Endothelial cell (in vitro differentiated cells): ENCODE data around the gene R3HDM4. TPM values are rescaled to one million over a fixed set of nuclear protein-coding genes. Genes with fewer than 3 reads are reported as not detected.

Experiments
- DNase-seq: peaks from one replicate; pipeline ENCODE4 v3.0.0; 2021; ENCODE audit warnings: low spot score
- H3K27ac Mint-ChIP-seq: one replicate; pipeline ENCODE4 v1.8.0; 2021; ENCODE audit warnings: mixed read lengths, inconsistent platforms; ENCODE audit not compliant: unreplicated experiment
- H3K27me3 Mint-ChIP-seq: one replicate; pipeline ENCODE4 v1.8.0; 2021; ENCODE audit warnings: mild to moderate bottlenecking, moderate library complexity, mixed read lengths, inconsistent platforms; ENCODE audit not compliant: unreplicated experiment
- H3K36me3 Mint-ChIP-seq: one replicate; pipeline ENCODE4 v1.8.0; 2021; ENCODE audit warnings: mild to moderate bottlenecking, low read depth, mixed read lengths, inconsistent platforms; ENCODE audit not compliant: unreplicated experiment
- H3K4me1 Mint-ChIP-seq: one replicate; pipeline ENCODE4 v1.8.0; 2021; ENCODE audit warnings: mild to moderate bottlenecking, mixed read lengths, inconsistent platforms; ENCODE audit not compliant: unreplicated experiment
- H3K4me3 Mint-ChIP-seq: one replicate; pipeline ENCODE4 v1.8.0; 2021; ENCODE audit warnings: mild to moderate bottlenecking, mixed read lengths, inconsistent platforms; ENCODE audit not compliant: unreplicated experiment
- H3K9me3 Mint-ChIP-seq: one replicate; pipeline ENCODE4 v1.8.0; 2021; ENCODE audit warnings: mixed read lengths, inconsistent platforms; ENCODE audit not compliant: unreplicated experiment
- CTCF ChIP-seq: fragments of 200-600 bp; sonication (generic); IDR thresholded peaks from one replicate; pipeline ENCODE4 v1.5.0; 2021; ENCODE audit warnings: antibody characterized with exemption; ENCODE audit not compliant: unreplicated experiment
- total RNA-seq: library from RNA; stranded (reverse); fragmentation: NEBNext Ultra II Directional; extraction: Animal tissue kit (Norgen Biotek cat#: 25700); gene quantifications from one replicate; pipeline ENCODE4 v1.2.1, GENCODE V29; 2021; ENCODE audit not compliant: unreplicated experiment

Gene R3HDM4
- total RNA-seq, 1 donor from 2014 or later, result 40.6 TPM

DNA sequence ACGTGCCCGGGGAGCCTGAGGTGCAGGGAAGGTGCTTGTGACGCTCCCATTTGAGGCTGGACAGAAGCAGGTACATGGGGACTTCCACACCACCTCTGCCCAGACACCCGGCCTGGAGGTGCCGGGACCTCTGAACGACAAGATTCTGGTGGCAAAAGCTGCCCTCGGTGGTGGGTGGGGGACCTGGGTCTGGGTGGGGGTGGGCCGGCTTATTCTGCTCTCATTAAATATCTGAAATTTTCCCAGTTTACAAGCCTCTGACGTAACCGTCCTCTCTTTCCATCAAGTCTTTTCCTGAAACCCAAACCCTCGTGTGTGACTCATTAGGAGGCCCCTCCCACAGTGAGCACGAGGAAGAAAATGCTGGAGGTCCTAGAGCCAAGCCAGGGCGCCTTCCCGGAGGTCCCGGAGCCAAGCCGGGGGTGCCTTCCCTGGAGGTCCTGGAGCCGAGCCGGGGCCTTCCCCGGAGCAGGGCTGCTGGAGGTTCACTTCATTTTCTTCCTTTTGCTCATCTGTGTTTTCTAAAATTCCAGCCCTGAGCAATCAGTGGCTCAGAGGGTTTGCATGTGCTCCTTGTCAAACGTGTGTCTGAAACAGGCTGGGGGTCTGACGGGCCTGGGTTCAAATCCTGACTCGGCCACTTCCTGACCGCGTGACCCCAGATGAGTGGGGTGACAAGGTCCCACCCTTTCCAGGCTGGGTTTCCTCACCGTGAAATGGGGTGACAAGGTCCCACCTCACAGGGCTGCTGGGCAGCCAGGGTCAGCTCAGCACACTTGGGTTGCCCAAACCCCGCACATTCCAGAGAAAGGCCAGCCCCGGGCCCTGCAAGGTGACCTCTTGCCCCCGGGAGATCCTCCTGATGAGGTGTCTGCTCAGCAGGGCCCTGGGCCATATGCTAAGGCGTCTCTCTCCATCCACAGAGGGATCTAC, 43.5 kb downstream of the R3HDM4 start:
- DNase-seq, result no peak
- H3K4me3 Mint-ChIP-seq, result no peak overlapping the region
- peaks cover 11% of the 10 kb centered on the region for H3K36me3 Mint-ChIP-seq
- peaks cover 14% of the 10 kb centered on the region for H3K27me3 Mint-ChIP-seq
- no peak overlapping the region for H3K27ac Mint-ChIP-seq
- H3K9me3 Mint-ChIP-seq, result no peaks in the 10 kb centered on the region
- no peak for TF ChIP-seq CTCF
- no peaks in the 10 kb centered on the region for H3K4me1 Mint-ChIP-seq

DNA sequence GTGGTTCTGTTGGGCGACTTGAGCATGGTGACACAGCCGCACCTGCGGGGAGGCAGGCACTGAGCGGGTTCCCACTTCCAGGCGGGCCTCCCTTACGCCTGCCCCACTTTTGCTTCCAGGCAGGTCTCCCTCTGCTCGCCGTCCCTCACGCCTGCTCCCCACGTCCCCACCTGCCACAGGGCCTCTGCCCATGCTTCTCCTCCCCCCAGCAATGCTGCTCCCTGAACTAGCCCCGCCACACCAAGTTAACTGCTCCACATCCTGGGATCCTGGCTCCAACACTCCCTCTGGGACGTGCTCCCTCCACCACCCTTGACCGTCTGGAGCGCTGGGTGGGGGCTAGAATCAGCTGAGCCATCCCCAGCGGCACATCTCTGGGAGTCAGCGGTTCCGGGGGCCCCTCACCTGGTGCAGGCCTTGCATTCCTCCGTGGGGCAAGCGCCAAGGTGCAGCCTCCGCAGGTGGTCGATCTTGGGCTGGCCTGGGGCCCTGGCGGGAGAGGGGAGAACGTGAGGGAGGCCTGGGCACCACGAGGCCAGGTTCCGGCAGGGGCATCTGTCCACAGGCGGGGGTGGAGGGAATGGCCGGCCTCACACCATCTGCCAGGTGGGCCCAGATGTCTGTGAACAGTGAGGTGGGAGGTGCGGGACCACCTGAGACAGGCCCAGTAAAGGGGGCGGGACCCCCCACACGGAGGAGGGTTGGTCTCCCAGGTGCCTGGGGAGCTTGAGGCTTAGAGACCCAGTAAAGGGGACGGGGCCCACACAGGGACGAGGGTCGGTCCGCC, 44.4 kb downstream of the R3HDM4 start:
- DNase-seq, result no peak
- H3K4me3 Mint-ChIP-seq, result no peak overlapping the region
- no peak overlapping the region for H3K27ac Mint-ChIP-seq
- H3K27me3 Mint-ChIP-seq, result peaks cover 14% of the 10 kb centered on the region
- TF ChIP-seq CTCF, result no peak
- H3K4me1 Mint-ChIP-seq, result no peaks in the 10 kb centered on the region
- H3K9me3 Mint-ChIP-seq, result no peaks in the 10 kb centered on the region
- peaks cover 11% of the 10 kb centered on the region for H3K36me3 Mint-ChIP-seq

GRCh38 chr19:867855-868457, 45.1 kb downstream of the R3HDM4 start:
- TF ChIP-seq CTCF, result no peak

GRCh38 chr19:867301-867793, 45.7 kb downstream of the R3HDM4 start:
- Mint-ChIP-seq H3K27me3 (peaks cover 16% of the 10 kb centered on the region), H3K4me3 (peak overlapping the region; percentile 6), H3K9me3 (no peaks in the 10 kb centered on the region), H3K4me1 (no peaks in the 10 kb centered on the region), H3K36me3 (peaks cover 11% of the 10 kb centered on the region), H3K27ac (no peak overlapping the region)
- no peak for TF ChIP-seq CTCF
- DNase-seq, result no peak

More at GRCh38 chr19:867855-868457, 45.1 kb downstream of the R3HDM4 start:
- Mint-ChIP-seq H3K27ac (no peak overlapping the region), H3K36me3 (peaks cover 11% of the 10 kb centered on the region), H3K9me3 (no peaks in the 10 kb centered on the region), H3K4me1 (no peaks in the 10 kb centered on the region), H3K4me3 (no peak overlapping the region), H3K27me3 (peaks cover 14% of the 10 kb centered on the region)
- DNase-seq, result no peak
